HEK293 (cell line): Measurements from ENCODE around the gene PNPLA2.

Source experiments
- CTCF ChIP-seq: fragments of 450-650 bp; formaldehyde crosslinking; IDR thresholded peaks from 2 replicates; pipeline ENCODE4 v1.5.1; 2016; ENCODE audit warnings: missing biosample characterization, missing genetic modification characterization
- ZBTB21 ChIP-seq: fragments of 450-650 bp; formaldehyde crosslinking; IDR thresholded peaks from 2 replicates; pipeline ENCODE4 v1.5.1; 2017; ENCODE audit warnings: missing biosample characterization, missing genetic modification characterization
- ZNF174 ChIP-seq: fragments of 450-650 bp; formaldehyde crosslinking; IDR thresholded peaks from 2 replicates; pipeline ENCODE4 v1.5.0; 2017; ENCODE audit warnings: missing biosample characterization, mild to moderate bottlenecking, missing genetic modification characterization
- ZNF202 ChIP-seq: fragments of 450-650 bp; formaldehyde crosslinking; IDR thresholded peaks from 2 replicates; pipeline ENCODE4 v1.5.1; 2016; ENCODE audit warnings: missing biosample characterization, missing genetic modification characterization, borderline replicate concordance

GRCh38 chr11:783581-784015, 35.1 kb upstream of the PNPLA2 start:
- TF ChIP-seq ZNF202 (tag by site-specific recombination) (no peak), ZNF174 (tag by site-specific recombination) (no peak), CTCF (tag by site-specific recombination) (peak; percentile 50; the same call in 1 of the 2 replicates), ZBTB21 (tag by site-specific recombination) (no peak)
